ENCODE measurements around the gene ZFAND3. TPM values are rescaled to one million over a fixed set of nuclear protein-coding genes. Genes with fewer than 3 reads are reported as not detected.
A peak's percentile ranks its signal among the peaks of the same experiment; 100 is the strongest.

Gene ZFAND3
- total and polyA plus RNA-seq, 10 of the 15 experiments (the other 5 are each of a cell fraction or from before 2014, with no cell fraction given): 0.90 to 34.4 (median 16.3) TPM

DNA sequence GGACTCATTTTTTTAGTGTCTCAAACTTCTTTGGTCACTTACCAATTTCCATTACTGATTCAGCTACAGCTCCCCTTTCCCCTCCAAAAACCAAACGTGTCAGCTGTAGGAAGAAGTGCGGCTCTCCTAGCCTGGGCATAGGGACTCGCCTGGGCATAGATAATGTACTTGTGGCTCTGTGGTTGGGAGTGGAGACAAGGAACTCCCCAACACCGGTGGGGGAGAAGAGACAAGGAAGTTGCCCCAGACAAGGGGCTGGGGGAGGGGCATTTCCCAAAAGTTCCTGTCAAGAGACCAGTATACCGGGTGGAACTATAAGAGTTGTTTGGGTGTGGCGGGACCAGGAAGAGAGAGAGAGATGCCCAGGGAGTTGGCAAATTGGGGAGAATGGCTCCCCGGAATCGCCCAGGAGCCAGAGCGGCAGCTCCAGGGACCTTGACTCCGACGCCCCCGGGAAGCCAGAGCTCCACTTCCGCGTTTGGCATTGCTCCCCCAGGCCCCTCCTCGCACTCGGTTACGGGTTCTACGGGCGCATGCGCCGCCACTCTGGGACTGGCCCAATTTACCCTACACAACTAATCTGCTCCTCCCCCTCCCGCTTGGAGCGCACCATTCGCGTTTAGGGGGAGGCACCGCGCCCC is 871 bp upstream of the ZFAND3 start (continued):
- TF ChIP-seq, protein P1, sequence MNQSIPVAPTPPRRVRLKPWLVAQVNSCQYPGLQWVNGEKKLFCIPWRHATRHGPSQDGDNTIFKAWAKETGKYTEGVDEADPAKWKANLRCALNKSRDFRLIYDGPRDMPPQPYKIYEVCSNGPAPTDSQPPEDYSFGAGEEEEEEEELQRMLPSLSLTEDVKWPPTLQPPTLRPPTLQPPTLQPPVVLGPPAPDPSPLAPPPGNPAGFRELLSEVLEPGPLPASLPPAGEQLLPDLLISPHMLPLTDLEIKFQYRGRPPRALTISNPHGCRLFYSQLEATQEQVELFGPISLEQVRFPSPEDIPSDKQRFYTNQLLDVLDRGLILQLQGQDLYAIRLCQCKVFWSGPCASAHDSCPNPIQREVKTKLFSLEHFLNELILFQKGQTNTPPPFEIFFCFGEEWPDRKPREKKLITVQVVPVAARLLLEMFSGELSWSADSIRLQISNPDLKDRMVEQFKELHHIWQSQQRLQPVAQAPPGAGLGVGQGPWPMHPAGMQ (IDR thresholded peaks at IDR 0.05; ENCODE audit: borderline replicate concordance): no peak
- TF ChIP-seq PRDM15 (CRISPR knock-in tag; IDR thresholded peaks at IDR 0.05) (no peak), CREB1 (IDR thresholded peaks at IDR 0.05; ENCODE audit: low read depth) (0 out of 2 replicates have a peak, but pooled peaks have one; percentile 18), PML (IDR thresholded peaks at IDR 0.05; ENCODE audit: low read length) (peak; percentile 97), PAX5 (IDR thresholded peaks at IDR 0.05; ENCODE audit: borderline replicate concordance, low read depth, low read length) (0 out of 2 replicates have a peak, but pooled peaks have one; percentile 10), EED (IDR thresholded peaks at IDR 0.05; ENCODE audit: low read depth) (peak; percentile 53; the same call in 1 of the 2 replicates), GATAD2B (conservative IDR thresholded peaks at IDR 0.05; ENCODE audit: low read depth) (peak; percentile 92), NR2F1 (conservative IDR thresholded peaks at IDR 0.05) (no peak; the same call in 1 of the 2 replicates), SMAD5 (IDR thresholded peaks at IDR 0.05; ENCODE audit: low read depth) (peak; percentile 84), CHD4 (IDR thresholded peaks at IDR 0.05) (no peak), IRF4 (IDR thresholded peaks at IDR 0.05; ENCODE audit: low read depth, low read length) (no peak), NRF1 (conservative IDR thresholded peaks at IDR 0.05; ENCODE audit: low read depth, low read length) (peak; percentile 96), TCF12 (IDR thresholded peaks at IDR 0.05; ENCODE audit: low read depth, low read length) (0 out of 2 replicates have a peak, but pooled peaks have one; percentile 21), SUZ12 (IDR thresholded peaks at IDR 0.05; ENCODE audit: unreplicated experiment) (no peak), RELA (IDR thresholded peaks at IDR 0.05; ENCODE audit: borderline replicate concordance, partially characterized antibody) (peak; percentile 6), RBBP5 (conservative IDR thresholded peaks at IDR 0.05) (no peak), ZNF217 (IDR thresholded peaks at IDR 0.05) (0 out of 2 replicates have a peak, but pooled peaks have one; percentile 26)
- TF ChIP-seq, protein P2, sequence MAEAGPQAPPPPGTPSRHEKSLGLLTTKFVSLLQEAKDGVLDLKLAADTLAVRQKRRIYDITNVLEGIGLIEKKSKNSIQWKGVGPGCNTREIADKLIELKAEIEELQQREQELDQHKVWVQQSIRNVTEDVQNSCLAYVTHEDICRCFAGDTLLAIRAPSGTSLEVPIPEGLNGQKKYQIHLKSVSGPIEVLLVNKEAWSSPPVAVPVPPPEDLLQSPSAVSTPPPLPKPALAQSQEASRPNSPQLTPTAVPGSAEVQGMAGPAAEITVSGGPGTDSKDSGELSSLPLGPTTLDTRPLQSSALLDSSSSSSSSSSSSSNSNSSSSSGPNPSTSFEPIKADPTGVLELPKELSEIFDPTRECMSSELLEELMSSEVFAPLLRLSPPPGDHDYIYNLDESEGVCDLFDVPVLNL (IDR thresholded peaks at IDR 0.05; ENCODE audit: low read depth, low read length): no peak
- TF ChIP-seq, protein P3, sequence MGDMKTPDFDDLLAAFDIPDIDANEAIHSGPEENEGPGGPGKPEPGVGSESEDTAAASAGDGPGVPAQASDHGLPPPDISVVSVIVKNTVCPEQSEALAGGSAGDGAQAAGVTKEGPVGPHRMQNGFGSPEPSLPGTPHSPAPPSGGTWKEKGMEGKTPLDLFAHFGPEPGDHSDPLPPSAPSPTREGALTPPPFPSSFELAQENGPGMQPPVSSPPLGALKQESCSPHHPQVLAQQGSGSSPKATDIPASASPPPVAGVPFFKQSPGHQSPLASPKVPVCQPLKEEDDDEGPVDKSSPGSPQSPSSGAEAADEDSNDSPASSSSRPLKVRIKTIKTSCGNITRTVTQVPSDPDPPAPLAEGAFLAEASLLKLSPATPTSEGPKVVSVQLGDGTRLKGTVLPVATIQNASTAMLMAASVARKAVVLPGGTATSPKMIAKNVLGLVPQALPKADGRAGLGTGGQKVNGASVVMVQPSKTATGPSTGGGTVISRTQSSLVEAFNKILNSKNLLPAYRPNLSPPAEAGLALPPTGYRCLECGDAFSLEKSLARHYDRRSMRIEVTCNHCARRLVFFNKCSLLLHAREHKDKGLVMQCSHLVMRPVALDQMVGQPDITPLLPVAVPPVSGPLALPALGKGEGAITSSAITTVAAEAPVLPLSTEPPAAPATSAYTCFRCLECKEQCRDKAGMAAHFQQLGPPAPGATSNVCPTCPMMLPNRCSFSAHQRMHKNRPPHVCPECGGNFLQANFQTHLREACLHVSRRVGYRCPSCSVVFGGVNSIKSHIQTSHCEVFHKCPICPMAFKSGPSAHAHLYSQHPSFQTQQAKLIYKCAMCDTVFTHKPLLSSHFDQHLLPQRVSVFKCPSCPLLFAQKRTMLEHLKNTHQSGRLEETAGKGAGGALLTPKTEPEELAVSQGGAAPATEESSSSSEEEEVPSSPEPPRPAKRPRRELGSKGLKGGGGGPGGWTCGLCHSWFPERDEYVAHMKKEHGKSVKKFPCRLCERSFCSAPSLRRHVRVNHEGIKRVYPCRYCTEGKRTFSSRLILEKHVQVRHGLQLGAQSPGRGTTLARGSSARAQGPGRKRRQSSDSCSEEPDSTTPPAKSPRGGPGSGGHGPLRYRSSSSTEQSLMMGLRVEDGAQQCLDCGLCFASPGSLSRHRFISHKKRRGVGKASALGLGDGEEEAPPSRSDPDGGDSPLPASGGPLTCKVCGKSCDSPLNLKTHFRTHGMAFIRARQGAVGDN (IDR thresholded peaks at IDR 0.05): peak; percentile 51; the same call in 1 of the 2 replicates
